ENCODE measurements around the gene VIPR2. TPM values are rescaled to one million over a fixed set of nuclear protein-coding genes. Genes with fewer than 3 reads are reported as not detected.

Gene VIPR2
- total RNA-seq, 1 experiment from 2014 or later: not detected

GRCh38 chr7:159145490-159145855 is 806 bp upstream of the VIPR2 start:
- Histone ChIP-seq H3F3A (ENCODE audit: insufficient read depth, low read depth) (no peaks in the 10 kb centered on the region), H3K27me3 (ENCODE audit: insufficient read depth, low read depth) (peaks cover 76% of the 10 kb centered on the region), H3K36me3 (ENCODE audit: low read depth) (no peaks in the 10 kb centered on the region), H3K4me1 (replicated peaks; ENCODE audit: insufficient read depth) (no peaks in the 10 kb centered on the region), H3K27ac (no peak overlapping the region), H3K79me2 (ENCODE audit: low read depth) (no peaks in the 10 kb centered on the region), H3K9me2 (ENCODE audit: insufficient read depth) (no peaks in the 10 kb centered on the region), H3K4me3 (no peak overlapping the region), H2AFZ (no peak overlapping the region), H3K4me2 (no peak overlapping the region), H4K20me1 (ENCODE audit: insufficient read depth) (no peaks in the 10 kb centered on the region), H3K9me3 (ENCODE audit: insufficient read depth, low read depth) (no peaks in the 10 kb centered on the region)
- no TSS peak for BruUV-seq (replicated peaks)
- POLR2A ChIA-PET (ENCODE audit: unreplicated experiment): no interaction called here
- DNase-seq: no peak
- no peak for TF ChIP-seq EZH2 (IDR thresholded peaks at IDR 0.05; ENCODE audit: low read depth)
- TF ChIP-seq CTCF (conservative IDR thresholded peaks at IDR 0.05): no peak
- CTCF ChIA-PET: no interaction called here
- intact Hi-C loops (cut with micrococcal nuclease; ENCODE audit: unreplicated experiment): no loop called here

DNA sequence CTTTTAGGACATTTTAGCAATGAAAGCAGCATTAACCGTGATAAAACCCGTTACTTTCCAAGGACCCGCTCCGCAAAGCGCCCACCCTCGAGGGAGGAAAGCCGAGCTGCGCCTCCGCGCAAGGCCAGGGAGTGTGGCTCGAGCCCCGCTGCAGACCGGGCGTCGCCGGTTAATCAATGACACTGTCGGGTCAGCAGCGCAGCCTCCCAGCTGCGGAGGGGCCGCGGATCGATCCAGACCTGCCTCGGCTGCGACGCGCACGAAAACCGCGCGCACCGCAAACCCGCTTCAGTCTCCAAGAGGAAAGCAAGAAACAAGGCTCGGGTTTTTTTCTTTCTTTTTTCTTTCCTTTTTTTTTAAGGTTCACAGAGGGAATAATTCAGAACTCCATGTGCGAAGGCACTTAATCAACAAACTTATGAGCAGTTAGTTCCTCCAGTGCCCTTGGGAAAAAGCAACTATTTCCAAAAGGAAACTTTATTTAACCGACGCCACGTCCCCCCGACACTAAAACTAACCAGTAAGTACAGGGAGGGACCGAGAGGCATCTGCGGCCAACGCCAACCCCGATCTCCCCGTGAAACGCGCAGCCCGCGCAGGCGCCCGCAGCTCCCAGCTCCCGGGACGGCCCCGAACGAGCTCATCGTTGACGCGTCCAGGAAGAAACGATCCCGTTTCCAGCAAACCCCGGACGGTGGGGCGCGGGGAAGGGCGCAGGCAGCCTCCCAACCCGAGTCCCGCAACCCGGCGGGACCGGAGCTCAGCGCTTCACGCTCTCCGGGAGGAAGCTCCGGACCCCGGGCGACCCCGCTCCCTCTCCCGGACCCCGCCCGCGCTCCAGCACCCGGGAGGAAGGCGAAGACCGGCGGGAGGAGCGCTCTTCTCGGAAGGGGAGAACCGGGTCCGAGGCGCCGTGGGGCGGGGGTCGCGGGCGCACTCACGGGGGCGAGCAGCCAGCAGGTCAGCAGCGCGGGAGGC is 598 bp downstream of the VIPR2 start:
- no TSS peak for BruUV-seq (replicated peaks)

GRCh38 chr7:159142730-159143129 is 1.9 kb downstream of the VIPR2 start:
- POLR2A ChIA-PET (ENCODE audit: unreplicated experiment): no interaction called here
- Histone ChIP-seq H3K79me2 (ENCODE audit: low read depth) (no peaks in the 10 kb centered on the region), H3K4me1 (replicated peaks; ENCODE audit: insufficient read depth) (no peaks in the 10 kb centered on the region), H3K9me3 (ENCODE audit: insufficient read depth, low read depth) (no peaks in the 10 kb centered on the region), H3K9me2 (ENCODE audit: insufficient read depth) (no peaks in the 10 kb centered on the region), H3K27ac (no peak overlapping the region), H4K20me1 (ENCODE audit: insufficient read depth) (no peaks in the 10 kb centered on the region), H3K27me3 (ENCODE audit: insufficient read depth, low read depth) (peaks cover 76% of the 10 kb centered on the region), H3F3A (ENCODE audit: insufficient read depth, low read depth) (no peaks in the 10 kb centered on the region), H3K4me2 (no peak overlapping the region), H2AFZ (no peak overlapping the region), H3K36me3 (ENCODE audit: low read depth) (no peaks in the 10 kb centered on the region), H3K4me3 (no peak overlapping the region)
- TF ChIP-seq CTCF (conservative IDR thresholded peaks at IDR 0.05): no peak
- TF ChIP-seq EZH2 (IDR thresholded peaks at IDR 0.05; ENCODE audit: low read depth): no peak
- CTCF ChIA-PET: no interaction called here
- DNase-seq: no peak
- BruUV-seq (replicated peaks): no TSS peak
- intact Hi-C loops (cut with micrococcal nuclease; ENCODE audit: unreplicated experiment): no loop called here

More for the DNA sequence above, 598 bp downstream of the VIPR2 start:
- intact Hi-C loops (cut with micrococcal nuclease; ENCODE audit: unreplicated experiment): no loop called here
- no peaks in the 10 kb centered on the region for H4K20me1 ChIP-seq (ENCODE audit: insufficient read depth)
- no peaks in the 10 kb centered on the region for H3K9me3 ChIP-seq (ENCODE audit: insufficient read depth, low read depth)
- TF ChIP-seq EZH2 (IDR thresholded peaks at IDR 0.05; ENCODE audit: low read depth): no peak
- no peak for TF ChIP-seq CTCF (conservative IDR thresholded peaks at IDR 0.05)
- no peaks in the 10 kb centered on the region for H3K4me1 ChIP-seq (replicated peaks; ENCODE audit: insufficient read depth)
- ChIA-PET POLR2A (ENCODE audit: unreplicated experiment) (no interaction called here), CTCF (no interaction called here)
- DNase-seq: no peak
- H3K9me2 ChIP-seq (ENCODE audit: insufficient read depth): no peaks in the 10 kb centered on the region
- H3K4me3 ChIP-seq: no peak overlapping the region
- H3K27me3 ChIP-seq (ENCODE audit: insufficient read depth, low read depth): peaks cover 76% of the 10 kb centered on the region
- H2AFZ ChIP-seq: no peak overlapping the region
- no peaks in the 10 kb centered on the region for H3K79me2 ChIP-seq (ENCODE audit: low read depth)
- no peak overlapping the region for H3K4me2 ChIP-seq
- H3K36me3 ChIP-seq (ENCODE audit: low read depth): no peaks in the 10 kb centered on the region
- no peak overlapping the region for H3K27ac ChIP-seq
- no peaks in the 10 kb centered on the region for H3F3A ChIP-seq (ENCODE audit: insufficient read depth, low read depth)
